ENCODE data around the gene PIP5K1C. TPM values are rescaled to one million over a fixed set of nuclear protein-coding genes. Genes with fewer than 3 reads are reported as not detected.
A peak's percentile ranks its signal among the peaks of the same experiment; 100 is the strongest.

Gene PIP5K1C
- total and polyA plus RNA-seq, 9 of the 15 experiments (the other 6 are each of a cell fraction or from before 2014, with no cell fraction given), result 0.38 to 22.1 (median 4.1) TPM

GRCh38 chr19:3609779-3610719 is 90.2 kb downstream of the PIP5K1C start (continued):
- no peak for TF ChIP-seq SFPQ (IDR thresholded peaks at IDR 0.05; ENCODE audit: low read depth, low read length)
- TF ChIP-seq POLR2A (conservative IDR thresholded peaks at IDR 0.05), result 0 out of 2 replicates have a peak, but pooled peaks have one; percentile 35
- TF ChIP-seq TGIF2 (CRISPR knock-in tag; IDR thresholded peaks at IDR 0.05), result no peak
- TF ChIP-seq TAF1 (IDR thresholded peaks at IDR 0.05; ENCODE audit: control insufficient read depth, extremely low read depth, insufficient read depth, low read length, severe bottlenecking), result no peak
- TF ChIP-seq RBM22 (IDR thresholded peaks at IDR 0.05; ENCODE audit: low read depth, low read length, poor library complexity, severe bottlenecking), result no peak
- no peak for TF ChIP-seq HDGF (IDR thresholded peaks at IDR 0.05)
- peak; percentile 86; the same call in 1 of the 2 replicates for TF ChIP-seq HLTF (IDR thresholded peaks at IDR 0.05)
- TF ChIP-seq SUPT5H (IDR thresholded peaks at IDR 0.05), result peak; percentile 50
- no peak for TF ChIP-seq NR4A1 (CRISPR knock-in tag; IDR thresholded peaks at IDR 0.05)
- TF ChIP-seq NR4A1 (tag; IDR thresholded peaks at IDR 0.05), result no peak
- TF ChIP-seq KLF16 (IDR thresholded peaks at IDR 0.05), result no peak
- TF ChIP-seq MBD2 (IDR thresholded peaks at IDR 0.05; ENCODE audit: borderline replicate concordance, low read depth), result no peak
- TF ChIP-seq FOXP1 (CRISPR knock-in tag; IDR thresholded peaks at IDR 0.05), result no peak
- TF ChIP-seq FOXM1 (IDR thresholded peaks at IDR 0.05; ENCODE audit: low read depth), result no peak
- TF ChIP-seq FOXM1 (CRISPR knock-in tag; IDR thresholded peaks at IDR 0.05; ENCODE audit: low read depth), result no peak
- no peak for TF ChIP-seq ZNF12 (CRISPR knock-in tag; IDR thresholded peaks at IDR 0.05)
- TF ChIP-seq HMG20B (CRISPR knock-in tag; IDR thresholded peaks at IDR 0.05), result no peak
